GM10847 (cell line): ENCODE results near the gene RAB11FIP4.

ENCODE experiments used
- POLR2A ChIP-seq: IDR thresholded peaks from 2 replicates; pipeline ENCODE4 v1.6.1; 2011; ENCODE audit not compliant: insufficient read length; ENCODE audit errors: extremely low read depth

RAB11FIP4 gene

DNA sequence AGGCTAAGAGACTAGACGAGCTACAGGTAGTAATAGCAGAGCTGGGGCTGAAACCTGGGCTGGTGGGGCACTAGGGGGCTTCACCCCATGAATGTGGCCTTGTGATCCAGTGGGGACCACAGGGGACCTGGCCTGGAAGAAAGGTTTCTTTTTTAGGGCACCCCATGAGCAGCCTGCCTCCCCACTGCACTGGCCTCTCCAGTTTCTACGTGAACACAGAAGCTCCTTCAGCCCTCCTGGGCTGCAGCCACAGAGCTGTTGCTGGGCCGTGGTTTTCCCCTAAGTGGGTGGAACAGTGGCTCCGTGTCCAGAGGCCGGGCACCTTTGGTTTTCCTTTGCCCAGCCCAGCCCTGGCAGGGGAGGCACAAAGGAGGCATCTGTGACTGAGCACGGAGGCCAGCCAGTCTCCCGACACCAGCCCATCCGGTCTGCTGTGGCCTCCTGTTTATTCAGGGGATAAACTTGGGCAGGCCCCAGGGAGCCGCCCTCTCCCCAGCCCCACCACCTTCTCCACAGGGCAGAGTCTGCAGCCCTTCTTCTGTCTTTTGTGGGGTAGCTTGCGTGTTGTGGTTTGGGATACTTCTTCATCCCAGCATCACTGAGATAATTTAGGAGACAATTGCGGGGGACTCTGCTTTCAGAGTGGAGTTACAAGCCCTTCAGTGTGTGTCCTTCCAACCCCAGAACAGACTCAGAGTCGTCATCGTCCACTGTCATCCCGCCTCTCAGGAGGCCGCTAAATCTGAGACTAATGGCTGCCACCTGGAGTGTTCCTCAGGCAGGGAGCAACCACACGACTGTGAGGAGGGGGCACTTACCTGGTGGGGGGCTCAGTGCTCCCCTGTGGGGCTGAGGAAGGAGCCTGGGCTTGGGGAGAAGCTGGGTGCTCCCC, 85.3 kb downstream of the RAB11FIP4 start:
- TF ChIP-seq POLR2A, result no peak

DNA sequence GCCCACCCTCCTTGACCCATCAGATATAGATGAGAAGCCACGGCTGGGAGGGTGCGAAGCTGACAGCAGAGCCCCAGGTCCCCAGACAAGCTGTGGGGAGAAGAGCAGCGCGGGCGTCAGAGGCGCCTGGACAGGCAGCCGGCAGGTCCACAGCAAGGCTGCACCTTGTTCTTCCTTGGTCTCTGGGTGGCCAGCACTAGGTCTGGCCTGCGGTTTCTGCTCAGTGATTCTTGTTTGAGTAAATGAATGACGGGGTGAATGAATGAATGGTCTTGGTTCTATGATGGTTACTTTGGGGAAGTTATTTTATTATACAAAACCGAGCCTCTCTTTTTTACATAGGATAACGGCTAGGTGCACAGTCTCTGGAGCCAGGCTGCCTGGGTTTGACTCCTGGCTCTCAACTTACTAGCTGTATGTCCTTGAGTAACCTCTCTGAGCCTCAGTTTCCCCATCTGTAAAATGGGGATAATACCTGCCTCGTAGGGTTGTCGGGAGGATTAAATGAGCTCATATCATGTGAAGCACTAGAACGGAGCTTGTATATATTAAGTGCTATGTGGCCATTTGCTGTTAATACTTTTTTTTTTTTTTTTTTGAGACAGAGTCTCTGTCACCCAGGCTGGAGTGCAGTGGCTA, 86.1 kb downstream of the RAB11FIP4 start:
- no peak for TF ChIP-seq POLR2A

DNA sequence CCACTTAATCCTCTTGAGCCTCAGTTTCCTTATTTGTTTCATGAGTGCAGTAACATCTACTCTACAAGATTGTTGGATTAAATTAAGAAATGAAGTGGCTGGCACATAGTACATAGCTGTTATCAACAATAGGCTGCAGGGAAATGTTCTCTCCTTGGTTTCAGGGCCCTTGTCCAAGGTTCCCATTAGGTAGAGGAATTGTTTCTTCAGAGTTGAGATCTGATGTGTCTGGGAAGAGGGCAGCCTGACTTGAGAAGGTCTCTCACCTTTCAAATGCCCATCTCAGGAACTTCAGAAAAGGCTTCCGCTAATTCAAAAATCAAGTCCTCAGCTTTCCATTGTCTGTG, 87.6 kb downstream of the RAB11FIP4 start:
- TF ChIP-seq POLR2A, result no peak

DNA sequence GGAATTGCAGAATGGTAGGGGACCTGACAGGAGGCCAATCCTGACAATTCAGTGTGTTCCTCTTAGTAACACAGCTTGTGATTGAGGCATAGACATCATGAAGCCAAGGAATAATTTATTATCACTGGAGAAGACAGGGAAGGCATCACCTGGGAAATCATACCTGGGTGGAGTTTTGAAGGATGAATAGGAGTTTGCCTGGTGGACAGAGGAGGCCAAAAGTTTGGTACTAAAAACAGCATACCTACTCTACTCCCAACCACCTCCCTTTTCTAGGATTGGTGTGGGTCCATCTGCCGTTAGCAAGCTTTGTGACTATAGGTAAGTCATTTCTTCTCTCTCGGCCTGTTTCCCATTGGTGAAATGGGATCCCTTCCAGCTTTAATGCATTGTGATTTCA, 88.0 kb downstream of the RAB11FIP4 start:
- no peak for TF ChIP-seq POLR2A

DNA sequence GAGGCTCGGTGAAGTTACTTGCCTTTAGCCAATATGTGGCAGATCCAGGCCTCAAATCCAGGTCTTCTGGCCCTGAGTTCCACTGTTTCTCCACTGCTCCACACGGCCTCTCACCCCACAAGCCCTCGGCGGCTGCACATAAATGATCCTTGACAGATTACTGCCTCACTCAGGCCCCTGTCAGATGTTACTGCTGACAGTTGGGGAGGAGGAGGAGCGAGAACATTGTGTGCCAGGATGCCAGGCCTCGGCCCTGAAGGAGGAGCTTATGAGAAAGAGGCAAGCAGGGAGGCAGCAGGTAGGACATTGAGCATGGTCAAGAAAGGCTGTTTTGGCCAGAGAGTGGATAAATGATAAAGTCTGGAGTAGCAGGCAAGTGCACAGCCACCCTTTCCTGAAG, 88.6 kb downstream of the RAB11FIP4 start:
- TF ChIP-seq POLR2A, result no peak

DNA sequence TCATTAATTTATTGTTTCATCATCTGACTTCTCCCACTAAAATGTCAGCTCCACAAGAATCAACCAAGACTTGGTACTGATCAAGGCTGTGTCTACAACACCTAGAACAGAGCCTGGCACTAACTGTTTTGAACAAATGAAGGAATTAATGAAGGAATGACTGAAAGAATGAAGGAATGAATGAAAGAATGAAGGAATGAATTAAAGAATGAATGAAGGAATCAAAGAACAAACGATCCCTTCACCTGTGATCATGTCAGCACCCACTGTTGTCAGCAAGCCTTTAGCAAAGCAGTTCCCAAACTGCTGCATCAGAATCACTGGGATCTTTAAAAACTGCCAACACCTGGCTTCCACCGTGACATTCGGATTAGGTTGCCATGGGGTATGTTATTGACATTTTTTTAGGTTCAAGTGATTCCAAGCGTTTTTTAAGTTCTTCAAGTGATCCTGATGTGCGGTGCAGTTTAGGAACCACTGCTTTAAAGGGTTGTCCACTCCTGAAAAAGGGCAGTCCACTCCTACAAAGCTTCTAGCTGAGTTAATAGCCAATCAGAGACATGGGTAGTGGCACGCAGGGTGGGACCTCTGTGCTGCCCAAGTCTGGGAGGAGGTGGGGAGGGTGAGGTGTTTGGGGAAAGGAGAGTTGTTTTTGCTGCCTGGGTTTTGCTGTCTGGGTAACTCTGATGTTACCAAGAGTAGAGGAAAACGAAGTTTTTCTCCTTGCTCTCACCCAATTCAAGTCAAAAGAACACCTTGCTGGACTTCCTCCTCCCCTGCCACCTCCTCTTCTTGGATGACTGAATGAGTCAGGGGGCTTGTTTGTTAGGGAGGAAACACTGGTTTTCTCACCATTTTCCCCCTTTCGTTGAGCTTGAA, 89.7 kb downstream of the RAB11FIP4 start:
- TF ChIP-seq POLR2A, result no peak

DNA sequence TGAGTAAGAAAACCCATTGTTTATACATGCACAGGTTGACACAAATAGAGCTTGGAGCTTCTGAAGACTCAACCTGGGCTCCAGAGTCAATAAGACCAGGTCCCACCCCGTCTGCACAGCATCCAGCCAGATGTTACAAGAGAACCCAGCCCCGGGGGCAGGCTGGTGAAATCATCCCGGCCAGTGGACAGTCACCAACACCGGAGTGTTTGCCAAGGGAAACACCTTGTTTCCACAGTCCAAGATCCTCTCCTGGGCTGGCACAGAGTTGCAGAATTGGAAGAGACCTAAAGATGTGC, 90.3 kb downstream of the RAB11FIP4 start:
- no peak for TF ChIP-seq POLR2A

DNA sequence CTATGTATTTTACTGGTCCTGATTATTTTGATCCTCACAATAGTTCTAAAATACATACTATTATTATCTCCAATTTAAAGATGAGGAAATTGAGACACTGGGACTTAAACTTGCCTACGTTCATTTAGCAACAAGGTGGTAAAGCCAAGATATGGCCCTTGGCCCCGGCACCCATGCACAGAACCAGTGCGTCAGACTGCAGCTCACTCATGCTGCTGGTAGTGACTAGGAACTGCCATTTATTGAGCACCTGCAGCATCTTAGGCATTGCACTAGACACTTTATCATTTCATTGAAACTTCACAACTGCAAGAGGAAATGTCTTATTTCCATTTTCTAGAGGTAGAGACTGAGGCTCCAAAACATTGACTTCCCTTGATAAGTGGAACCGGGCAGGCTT, 93.3 kb downstream of the RAB11FIP4 start:
- no peak for TF ChIP-seq POLR2A

DNA sequence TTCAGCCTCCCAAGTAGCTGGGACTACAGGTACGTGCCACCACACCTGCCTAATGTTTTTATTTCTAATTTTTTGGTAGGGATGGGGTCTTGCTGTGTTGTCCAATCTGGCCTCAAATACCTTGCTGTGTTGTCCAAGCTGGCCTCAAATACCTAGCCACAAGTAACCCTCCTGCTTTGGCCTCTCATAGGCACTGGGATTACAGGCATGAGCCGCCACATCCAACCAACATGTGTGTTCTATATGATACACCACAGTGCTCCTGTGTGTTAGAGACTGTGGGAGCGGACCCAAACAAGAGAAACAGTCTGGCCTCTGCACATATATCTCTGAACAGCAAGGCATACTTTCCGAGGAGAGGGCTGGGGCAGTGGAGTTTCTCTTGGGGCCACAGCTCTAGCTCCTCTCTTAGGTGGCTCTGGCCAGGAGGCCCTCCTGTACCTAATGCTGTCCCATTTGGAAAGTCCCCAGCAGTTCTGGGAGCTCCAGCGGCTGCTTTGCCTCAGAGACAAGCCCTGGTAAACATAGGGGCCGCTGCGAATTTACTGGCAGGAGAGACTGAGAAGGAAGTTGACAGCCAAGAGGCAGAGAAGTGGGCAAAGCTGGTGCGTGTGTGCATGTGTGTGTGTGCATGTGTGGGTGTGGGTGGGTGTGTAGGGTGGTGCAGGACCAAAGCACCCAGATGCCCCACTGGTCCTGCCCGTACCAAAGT, 95.0 kb downstream of the RAB11FIP4 start:
- TF ChIP-seq POLR2A, result no peak

DNA sequence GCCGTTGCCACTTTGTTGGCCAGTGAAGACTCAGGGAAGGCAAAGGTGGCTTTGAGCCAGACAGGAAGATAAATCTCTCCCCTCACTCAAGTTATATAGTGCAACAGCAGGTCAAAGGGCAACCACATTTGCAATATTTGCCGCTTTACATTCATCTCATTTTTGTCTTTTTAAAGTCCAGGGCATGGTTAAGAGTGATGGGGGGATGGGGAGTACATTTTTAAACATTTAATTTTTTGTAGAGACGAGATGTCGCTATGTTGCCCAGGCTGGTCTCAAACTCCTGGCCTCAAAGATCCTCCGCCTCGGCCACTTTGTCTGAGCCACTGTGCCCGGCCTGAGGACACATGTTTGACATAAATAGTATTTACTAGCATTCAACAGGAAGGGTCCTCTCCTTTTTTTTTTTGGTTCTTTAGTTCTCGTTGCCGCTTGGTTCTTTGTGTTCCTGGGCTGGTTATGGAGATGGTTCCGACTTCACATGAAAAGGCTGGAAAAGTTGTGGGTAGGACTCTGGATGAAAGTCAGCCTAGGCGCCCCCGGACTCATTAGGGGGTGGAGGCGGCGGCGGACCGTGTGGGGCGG, 95.7 kb downstream of the RAB11FIP4 start:
- TF ChIP-seq POLR2A, result no peak

DNA sequence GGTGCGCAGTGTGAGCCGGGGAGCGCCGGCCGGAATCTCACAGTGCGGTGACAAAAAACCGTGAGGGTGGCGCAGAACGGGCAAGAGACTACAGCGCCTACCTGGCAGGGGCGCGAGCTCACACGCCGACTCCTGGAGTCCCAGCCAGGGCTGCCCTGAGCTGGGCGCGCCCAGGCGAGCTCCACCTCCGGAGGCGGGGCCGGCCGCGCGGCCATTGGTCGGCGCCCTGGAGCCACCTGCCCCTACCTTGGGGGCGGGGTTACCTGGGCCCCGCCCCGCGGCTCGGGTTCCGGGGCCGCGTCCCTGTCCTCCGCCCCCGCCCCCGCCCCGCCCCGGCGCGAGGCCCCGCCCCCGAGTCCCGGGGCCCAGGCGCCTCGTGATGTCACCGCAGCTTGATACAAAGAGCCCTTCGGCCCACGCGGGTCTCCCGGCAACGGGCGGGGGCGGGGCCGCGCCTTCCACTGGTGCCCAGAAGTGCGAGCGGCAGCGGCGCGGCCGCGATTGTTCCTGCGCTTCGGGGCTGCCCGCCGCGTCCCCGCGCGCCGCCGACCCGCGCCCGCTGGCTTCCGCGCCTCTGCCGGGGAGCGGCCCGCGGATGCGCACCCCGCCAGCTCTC, 96.3 kb downstream of the RAB11FIP4 start:
- TF ChIP-seq POLR2A, result peak; percentile 17

DNA sequence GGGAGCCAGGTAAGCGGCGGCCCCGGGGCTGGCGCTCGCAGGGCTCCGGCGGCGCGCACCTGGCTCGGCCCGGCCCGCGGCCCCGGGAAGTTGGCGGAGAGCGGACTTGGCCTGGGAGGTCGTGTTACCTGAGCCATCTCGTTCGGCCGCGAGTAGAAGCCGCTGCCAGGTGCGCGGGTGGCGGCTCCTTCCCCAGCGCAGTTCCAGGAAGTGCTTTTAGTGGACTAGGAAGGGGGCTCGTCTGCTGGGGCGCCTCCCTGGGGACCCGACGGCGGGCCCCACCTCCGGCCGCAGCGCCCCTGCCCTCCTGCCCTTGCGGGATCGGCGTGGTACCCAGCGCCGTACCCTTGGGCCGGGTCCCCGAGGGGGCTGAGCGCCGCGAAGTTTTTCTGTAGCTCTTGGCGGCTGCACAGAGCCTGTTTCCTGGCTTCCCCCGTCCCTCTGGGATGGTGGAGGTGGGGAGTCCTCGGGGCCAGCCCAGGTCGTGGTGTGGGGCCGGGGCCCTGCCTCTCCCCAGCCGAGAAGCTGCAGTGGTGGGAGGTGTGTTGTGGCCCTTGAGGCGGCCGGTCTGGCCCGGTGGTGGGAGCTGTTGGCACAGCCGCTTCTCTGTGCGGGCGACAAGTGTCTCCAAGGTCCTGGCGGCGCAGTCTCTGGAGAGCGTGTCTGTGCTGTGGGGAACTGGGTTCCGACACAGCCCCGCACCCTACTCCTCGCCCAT, 96.9 kb downstream of the RAB11FIP4 start:
- no peak for TF ChIP-seq POLR2A

DNA sequence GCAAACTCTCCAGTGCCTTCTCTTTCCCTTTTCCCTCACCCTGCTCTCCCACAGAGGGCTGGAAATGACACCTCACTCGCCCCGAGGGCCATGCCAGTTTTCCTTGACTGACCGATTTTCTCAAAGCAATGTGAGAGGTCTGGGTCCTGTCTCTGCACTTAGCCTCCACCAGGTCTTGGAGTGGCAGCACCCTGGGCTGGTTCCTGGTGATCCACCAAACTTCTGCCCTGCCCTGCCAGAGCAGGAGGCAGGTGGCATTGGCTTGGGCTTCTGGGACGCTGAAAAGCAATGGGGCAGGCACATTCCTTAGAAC, 97.5 kb downstream of the RAB11FIP4 start:
- TF ChIP-seq POLR2A, result no peak
